Retinal pigment epithelial cell (primary cell): ENCODE data around the gene RASGEF1C.

Experiments
- DNase-seq: peaks from one replicate; pipeline ENCODE4 v3.0.0-alpha.2; 2010; ENCODE audit warnings: low read depth
- H3K4me3 ChIP-seq: 2 replicates; pipeline ENCODE4 v1.5.1; 2011; ENCODE audit warnings: mild to moderate bottlenecking, low read length, control low read depth, moderate library complexity
- TF ChIP-seq, protein P1 (sequence below): conservative IDR thresholded peaks from 2 replicates; pipeline ENCODE4 v1.5.1; 2011; ENCODE audit warnings: low read depth, low read length, control low read depth, inconsistent platforms

The RASGEF1C gene

DNA sequence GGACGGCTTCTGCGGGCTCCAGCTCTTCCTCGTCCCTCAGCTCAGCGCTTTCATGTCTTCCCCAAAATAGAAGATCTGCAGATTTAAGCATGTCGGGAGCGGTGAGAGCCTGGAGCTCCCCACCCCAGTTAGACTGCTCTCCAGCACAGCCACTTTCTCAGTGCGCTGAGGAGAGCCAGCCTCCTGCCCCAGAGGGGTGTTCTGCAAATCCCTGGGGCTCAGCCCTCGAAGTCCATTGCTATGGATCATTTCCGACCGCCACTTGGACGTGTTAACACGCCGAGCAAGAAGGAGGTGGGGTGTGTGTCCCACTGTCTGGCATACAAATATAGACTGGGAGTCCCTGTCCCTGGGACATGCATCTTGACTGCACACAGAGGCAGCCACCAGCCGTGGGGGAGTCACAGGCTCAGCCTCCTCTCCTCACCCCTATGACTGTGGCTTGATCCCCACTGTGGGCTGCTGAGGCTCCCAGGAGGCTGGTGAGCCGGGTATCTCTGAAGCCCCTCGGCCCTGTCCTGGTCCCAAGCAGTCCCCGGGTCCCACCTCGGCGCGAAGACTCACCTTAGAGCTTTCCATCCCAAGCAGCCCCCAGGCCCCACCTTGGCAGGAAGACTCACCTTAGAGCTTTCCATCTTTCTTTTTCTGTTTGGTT lies 107.4 kb downstream of the RASGEF1C start:
- DNase-seq = no peak
- TF ChIP-seq, protein P1, sequence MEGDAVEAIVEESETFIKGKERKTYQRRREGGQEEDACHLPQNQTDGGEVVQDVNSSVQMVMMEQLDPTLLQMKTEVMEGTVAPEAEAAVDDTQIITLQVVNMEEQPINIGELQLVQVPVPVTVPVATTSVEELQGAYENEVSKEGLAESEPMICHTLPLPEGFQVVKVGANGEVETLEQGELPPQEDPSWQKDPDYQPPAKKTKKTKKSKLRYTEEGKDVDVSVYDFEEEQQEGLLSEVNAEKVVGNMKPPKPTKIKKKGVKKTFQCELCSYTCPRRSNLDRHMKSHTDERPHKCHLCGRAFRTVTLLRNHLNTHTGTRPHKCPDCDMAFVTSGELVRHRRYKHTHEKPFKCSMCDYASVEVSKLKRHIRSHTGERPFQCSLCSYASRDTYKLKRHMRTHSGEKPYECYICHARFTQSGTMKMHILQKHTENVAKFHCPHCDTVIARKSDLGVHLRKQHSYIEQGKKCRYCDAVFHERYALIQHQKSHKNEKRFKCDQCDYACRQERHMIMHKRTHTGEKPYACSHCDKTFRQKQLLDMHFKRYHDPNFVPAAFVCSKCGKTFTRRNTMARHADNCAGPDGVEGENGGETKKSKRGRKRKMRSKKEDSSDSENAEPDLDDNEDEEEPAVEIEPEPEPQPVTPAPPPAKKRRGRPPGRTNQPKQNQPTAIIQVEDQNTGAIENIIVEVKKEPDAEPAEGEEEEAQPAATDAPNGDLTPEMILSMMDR = no peak
- no peak overlapping the region for H3K4me3 ChIP-seq

DNA sequence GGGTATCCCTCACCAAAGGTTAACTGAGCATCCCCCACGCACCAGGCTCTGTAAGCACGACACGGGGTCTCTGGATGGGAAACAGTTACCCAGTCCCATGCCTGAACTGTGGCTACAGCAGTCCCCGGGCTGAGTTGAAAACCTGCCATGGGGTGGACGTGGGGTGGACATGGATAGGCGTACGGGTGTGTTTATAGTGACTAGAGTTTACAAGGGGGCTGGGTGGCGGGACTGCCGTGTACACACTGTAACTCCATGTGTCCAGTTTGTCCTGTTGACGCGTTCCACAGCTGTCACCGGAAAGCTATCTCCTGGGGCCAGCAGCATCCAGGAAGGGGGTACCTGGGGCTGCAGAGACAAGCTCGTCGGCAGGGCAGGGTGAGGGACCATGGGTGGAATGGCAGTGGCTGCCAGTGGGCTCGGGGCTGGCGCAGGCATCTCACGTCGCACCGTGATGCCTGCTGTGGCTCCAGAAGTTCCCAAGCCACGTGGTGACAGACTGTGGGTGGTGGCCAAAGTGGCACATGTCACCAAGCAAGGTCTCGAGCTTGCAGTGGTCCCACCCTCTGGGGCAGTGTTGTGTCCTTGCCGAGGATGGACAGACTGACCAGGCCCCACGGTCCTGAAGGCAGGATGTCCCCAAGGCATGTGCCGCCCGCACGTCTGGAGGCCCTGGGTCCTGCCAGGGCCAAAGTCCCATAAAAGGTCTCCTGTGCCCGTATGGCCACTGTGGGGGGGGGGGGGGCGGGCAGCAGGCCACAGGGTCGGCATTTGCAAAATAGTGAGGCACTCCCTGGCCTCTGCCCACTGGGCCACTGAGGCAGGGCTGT lies 108.2 kb downstream of the RASGEF1C start:
- DNase-seq = no peak
- no peak overlapping the region for H3K4me3 ChIP-seq
- TF ChIP-seq, protein P1 = no peak

DNA sequence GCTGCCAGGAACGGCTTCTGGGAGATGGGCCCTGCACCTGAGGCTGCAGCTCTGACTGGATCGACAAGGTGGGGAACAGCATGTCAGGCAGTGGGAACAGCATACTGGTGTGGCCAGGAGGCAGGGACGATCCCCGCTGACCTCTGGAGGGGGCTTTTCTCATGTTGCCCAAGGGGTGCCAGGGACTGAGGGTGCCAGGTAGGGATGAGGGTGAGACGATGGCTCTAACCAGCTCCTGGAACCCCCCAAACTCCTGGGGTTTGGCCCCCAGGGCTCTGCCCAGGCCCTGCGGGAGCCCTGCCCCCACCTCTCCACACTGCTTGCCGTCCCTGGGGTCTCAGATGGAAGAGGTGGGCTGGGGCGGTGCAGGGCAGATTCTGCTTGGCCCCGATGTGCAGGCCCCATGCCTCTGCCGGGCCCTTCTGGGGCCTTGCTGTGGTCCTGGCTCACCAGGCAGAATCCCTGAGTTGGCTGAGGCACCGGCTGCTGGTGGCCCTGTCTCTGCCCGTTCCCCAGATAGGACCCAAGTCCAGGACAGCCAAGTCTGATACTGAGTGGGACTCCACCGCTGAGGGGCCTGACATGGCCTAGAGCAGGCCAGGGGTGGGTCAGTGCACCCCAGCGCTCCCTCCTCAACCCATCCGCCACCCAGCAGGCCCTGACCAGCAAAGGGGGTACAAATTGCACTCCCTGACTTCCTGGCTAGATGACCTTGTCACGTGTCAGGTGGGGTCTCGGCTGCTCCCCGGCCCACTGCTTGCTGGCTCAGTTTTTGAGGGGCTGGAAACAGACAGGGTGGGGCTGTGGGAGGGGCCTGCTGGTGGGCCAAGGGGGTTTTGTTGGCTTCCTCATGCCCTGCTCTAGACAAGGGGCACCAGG lies 109.0 kb downstream of the RASGEF1C start:
- TF ChIP-seq, protein P1 = no peak
- no peak for DNase-seq
- H3K4me3 ChIP-seq = no peak overlapping the region

DNA sequence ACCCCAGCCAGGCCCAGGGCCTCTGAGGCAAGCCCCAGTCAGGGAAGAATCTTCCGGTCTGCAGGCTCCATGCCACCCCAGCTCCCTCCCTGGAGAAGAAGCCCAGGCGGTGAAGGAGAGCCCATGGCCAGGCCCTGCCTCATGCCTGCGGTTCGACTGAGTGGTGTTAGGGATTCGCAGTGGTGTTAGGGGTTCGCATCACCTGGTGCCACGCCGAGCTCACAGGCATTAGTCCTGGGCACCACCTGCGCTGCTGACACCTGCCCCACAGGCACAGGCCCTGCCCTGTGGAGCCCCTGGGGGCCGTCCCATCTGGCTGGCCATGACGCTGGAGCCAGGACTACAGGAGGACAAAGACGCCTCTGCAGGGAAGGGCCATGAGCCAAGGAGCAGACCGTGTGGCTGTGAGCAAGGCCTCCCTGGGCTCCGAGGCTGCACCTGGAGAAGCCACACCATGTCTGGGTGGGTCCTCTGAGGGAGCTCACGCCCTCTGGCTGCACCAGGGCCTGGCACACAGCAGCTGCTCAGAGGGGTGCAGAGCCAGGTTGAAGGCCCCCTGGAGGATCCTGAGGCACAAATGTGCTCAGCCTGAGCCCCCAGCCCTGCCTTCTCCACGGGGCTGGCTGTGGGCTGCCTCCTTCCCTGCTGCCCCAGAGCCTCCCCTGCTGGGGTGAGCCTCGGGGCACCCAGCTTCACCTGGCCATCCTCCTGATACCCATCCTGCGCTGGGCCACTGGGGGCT lies 109.8 kb downstream of the RASGEF1C start:
- no peak for DNase-seq
- no peak overlapping the region for H3K4me3 ChIP-seq
- TF ChIP-seq, protein P1 = no peak

DNA sequence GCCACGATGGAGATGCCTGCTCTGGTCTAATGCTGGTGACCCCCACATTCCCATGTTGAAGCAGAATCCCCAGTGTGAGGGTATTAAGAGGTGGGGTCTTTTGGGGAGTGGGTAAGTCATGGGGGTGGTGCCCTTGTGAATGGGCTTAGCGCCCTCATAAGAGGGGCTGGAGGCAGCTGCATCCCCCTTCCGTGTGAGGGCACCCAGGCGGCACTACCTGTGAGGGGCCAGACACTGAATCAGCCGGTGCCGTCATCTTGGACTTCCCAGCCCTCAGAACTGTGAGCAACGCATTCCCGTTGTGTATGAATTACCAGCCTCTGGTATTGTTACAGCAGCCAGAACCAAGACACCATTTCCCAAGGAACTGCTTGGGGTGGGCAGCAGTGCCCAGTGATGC lies 110.5 kb downstream of the RASGEF1C start:
- DNase-seq = no peak
- TF ChIP-seq, protein P1 = no peak
- no peak overlapping the region for H3K4me3 ChIP-seq

DNA sequence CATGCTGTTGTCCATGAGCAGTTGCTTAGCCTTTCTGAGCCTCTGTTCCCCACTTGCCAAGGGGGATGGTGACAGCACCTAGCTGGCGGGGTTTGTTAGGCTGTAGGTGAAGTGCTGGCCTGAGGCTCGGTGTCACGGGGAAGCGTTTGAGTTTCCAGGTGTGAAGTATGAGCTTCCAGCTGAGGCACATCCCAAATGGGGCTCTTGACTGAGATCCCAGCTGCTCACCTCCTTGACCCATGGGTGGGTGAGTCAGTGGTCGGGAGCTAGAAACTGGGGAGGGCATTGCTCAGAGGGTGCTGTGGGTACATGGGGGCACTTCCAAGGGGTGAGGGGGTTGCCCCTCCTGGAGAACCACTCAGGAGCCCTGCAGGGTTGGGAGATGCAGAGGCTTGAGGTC lies 111.1 kb downstream of the RASGEF1C start:
- no peak overlapping the region for H3K4me3 ChIP-seq
- TF ChIP-seq, protein P1 = no peak
- no peak for DNase-seq
